Kidney (tissue), 14 donors: ENCODE measurements around the gene AFG3L2. TPM values are rescaled to one million over a fixed set of nuclear protein-coding genes. Genes with fewer than 3 reads are reported as not detected.
A peak's percentile ranks its signal among the peaks of the same experiment; 100 is the strongest.

Experiments used
- DNase-seq, 5 donors: peaks; one replicate each; pipeline ENCODE4 v3.0.0-alpha.2; 2013 to 2020
- FAIRE-seq: peaks from 2 replicates; lab custom pipeline; 2012; peaks lifted over from hg19 to GRCh38; lab: Jason Lieb, UNC
- H3K27ac ChIP-seq, 2 donors: one replicate each; pipeline ENCODE4 v1.7.0; 2013; ENCODE audit warnings: low read depth in 2 of 2, low read length in 2 of 2, inconsistent platforms in 1 of 2
- H3K27me3 ChIP-seq: one replicate; pipeline ENCODE4 v1.7.1; 2013; ENCODE audit warnings: low read length, inconsistent platforms; ENCODE audit not compliant: control insufficient read depth, insufficient read depth
- H3K36me3 ChIP-seq, 3 donors: one replicate each; pipeline versions ENCODE4 v1.7.0 to v1.7.1; 2013; ENCODE audit warnings: low read length in 3 of 3, control low read depth in 1 of 3, inconsistent platforms in 1 of 3; ENCODE audit not compliant: insufficient read depth in 3 of 3, control insufficient read depth in 2 of 3
- H3K4me1 ChIP-seq, 3 donors: one replicate each; pipeline versions ENCODE4 v1.7.0 to v1.7.1; 2013; ENCODE audit warnings: low read length in 3 of 3, inconsistent platforms in 1 of 3, low read depth in 1 of 3; ENCODE audit not compliant: control insufficient read depth in 2 of 3, insufficient read depth in 2 of 3
- H3K4me3 ChIP-seq, 3 donors: one replicate each; pipeline versions ENCODE4 v1.7.0 to v1.8.1; 2013; ENCODE audit warnings: low read length in 3 of 3, control low read depth in 1 of 3, inconsistent platforms in 1 of 3
- H3K9ac ChIP-seq, 3 donors: one replicate each; pipeline versions ENCODE4 v1.7.0 to v1.7.1; 2013; ENCODE audit warnings: low read length in 3 of 3, control low read depth in 1 of 3, inconsistent platforms in 1 of 3
- H3K9me3 ChIP-seq, 3 donors: one replicate each; pipeline versions ENCODE4 v1.7.0 to v1.7.1; 2013; ENCODE audit warnings: low read length in 3 of 3, control low read depth in 1 of 3, inconsistent platforms in 1 of 3; ENCODE audit not compliant: control insufficient read depth in 2 of 3, insufficient read depth in 1 of 3
- intact Hi-C: fragments of 100-400 bp; cut with DNase I; formaldehyde crosslinking; loops from one replicate; pipeline ENCODE4 v1.11.1; 2022
- polyA plus RNA-seq: library from polyadenylated mRNA; stranded (reverse); fragments of 350-450 nt; fragmentation: Illumina TruSeq; extraction: RNeasy Lipid Tissue Mini Kit (QIAGEN cat#74804); gene quantifications from one replicate; pipeline ENCODE4 v1.2.3, GENCODE V29; 2014; ENCODE audit warnings: low read depth, low replicate concordance; ENCODE audit not compliant: insufficient read depth
- total RNA-seq: library from RNA; stranded (reverse); fragmentation: NEBNext Ultra II Directional; extraction: Animal tissue kit (Norgen Biotek cat#: 25700); gene quantifications from one replicate; pipeline ENCODE4 v1.2.1, GENCODE V29; 2021
- TF ChIP-seq, protein P1 (sequence below): IDR thresholded peaks from 3 replicates; pipeline ENCODE4 v1.5.1; 2012; ENCODE audit warnings: mild to moderate bottlenecking, moderate library complexity, borderline replicate concordance; ENCODE audit not compliant: insufficient read depth; ENCODE audit errors: extremely low read depth
- donor health status: control.
- donor health status: control.
- donor health status: control.
- donor health status: control.
- donor health status: control.
- donor health status: DM: yes; HTN: yes; CAD: no.
- donor health status: Normal renal cell carcinoma (clear cell type).

Gene AFG3L2
- total and polyA plus RNA-seq, 2 donors from 2014 or later, result 55.9 to 62.7 TPM

DNA sequence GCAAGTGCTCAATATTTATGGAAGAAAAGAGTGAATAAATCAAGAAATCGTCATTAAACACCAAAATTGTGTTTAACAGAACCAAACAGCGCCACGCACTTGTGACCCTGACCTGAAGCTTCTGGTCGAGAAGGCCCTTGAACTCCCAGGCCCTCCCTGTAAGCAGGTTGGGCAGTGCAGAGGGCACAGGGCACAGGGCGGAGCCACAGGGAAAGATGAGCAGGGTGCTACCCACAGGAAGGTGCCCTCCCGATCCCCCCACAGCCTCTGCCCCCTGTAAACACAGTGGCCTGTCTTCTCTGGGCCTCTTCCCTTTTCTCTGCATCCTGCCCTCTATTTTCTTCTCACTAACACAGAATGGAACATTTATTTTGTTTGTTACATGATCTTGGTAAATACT lies 85.9 kb downstream of the AFG3L2 start:
- no peak overlapping the region for H3K9ac ChIP-seq
- TF ChIP-seq, protein P1, sequence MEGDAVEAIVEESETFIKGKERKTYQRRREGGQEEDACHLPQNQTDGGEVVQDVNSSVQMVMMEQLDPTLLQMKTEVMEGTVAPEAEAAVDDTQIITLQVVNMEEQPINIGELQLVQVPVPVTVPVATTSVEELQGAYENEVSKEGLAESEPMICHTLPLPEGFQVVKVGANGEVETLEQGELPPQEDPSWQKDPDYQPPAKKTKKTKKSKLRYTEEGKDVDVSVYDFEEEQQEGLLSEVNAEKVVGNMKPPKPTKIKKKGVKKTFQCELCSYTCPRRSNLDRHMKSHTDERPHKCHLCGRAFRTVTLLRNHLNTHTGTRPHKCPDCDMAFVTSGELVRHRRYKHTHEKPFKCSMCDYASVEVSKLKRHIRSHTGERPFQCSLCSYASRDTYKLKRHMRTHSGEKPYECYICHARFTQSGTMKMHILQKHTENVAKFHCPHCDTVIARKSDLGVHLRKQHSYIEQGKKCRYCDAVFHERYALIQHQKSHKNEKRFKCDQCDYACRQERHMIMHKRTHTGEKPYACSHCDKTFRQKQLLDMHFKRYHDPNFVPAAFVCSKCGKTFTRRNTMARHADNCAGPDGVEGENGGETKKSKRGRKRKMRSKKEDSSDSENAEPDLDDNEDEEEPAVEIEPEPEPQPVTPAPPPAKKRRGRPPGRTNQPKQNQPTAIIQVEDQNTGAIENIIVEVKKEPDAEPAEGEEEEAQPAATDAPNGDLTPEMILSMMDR, result no peak
- H3K4me1 ChIP-seq, result peaks cover 0 to 7% (median 7%) of the 10 kb centered on the region in 3 donors
- intact Hi-C loops, result no loop called here
- H3K36me3 ChIP-seq, result no peaks in the 10 kb centered on the region
- no peak overlapping the region for H3K4me3 ChIP-seq
- no peaks in the 10 kb centered on the region for H3K9me3 ChIP-seq
- no peak overlapping the region for H3K27ac ChIP-seq
- H3K27me3 ChIP-seq, result no peaks in the 10 kb centered on the region
- FAIRE-seq, result no peak
- peak in 1 of 5 donors; percentile 35 for DNase-seq

DNA sequence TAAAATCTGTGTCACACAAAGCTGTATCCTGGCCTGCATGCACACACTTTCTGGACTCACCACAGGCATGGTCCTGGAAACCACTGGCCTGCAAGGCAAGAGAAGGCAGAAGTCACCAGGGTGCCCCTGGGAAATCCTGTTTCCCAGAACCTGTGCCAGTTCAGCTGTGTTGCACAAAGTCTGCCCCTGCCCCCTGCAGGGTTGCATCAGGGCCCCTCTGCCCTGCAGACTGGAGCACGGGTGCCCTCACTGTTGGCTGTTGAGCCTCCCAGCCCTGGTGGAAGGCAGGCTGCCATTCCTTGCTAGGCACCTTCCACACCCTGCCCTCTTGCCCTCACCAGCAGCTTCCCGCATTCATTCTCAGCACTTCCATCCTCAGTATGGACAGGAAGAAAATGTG lies 86.9 kb downstream of the AFG3L2 start:
- intact Hi-C loops, result no loop called here
- no peaks in the 10 kb centered on the region for H3K9me3 ChIP-seq
- H3K27me3 ChIP-seq, result no peaks in the 10 kb centered on the region
- no peaks in the 10 kb centered on the region for H3K36me3 ChIP-seq
- no peak overlapping the region for H3K27ac ChIP-seq
- TF ChIP-seq, protein P1, result no peak
- no peak overlapping the region for H3K9ac ChIP-seq
- H3K4me3 ChIP-seq, result no peak overlapping the region
- DNase-seq, result peak in 1 of 5 donors; percentile 28
- FAIRE-seq, result no peak
- peaks cover 0 to 7% (median 7%) of the 10 kb centered on the region in 3 donors for H3K4me1 ChIP-seq

DNA sequence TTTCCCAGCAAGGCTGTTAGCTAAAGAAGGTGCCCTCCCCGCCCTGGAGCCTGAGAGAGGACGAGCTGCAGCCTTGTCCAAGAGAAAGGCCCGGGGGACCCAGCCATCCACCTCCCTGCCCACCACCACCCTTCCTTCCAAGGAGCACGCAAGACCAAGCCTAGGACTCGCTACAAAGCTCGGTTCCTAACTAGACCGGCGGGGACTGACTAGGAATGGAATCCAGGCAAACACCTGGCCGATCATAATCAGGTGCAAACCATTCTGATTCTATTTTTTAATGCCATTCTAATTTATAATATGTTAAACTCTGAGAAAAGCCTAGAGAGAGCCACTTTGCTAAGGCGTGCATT lies 88.6 kb downstream of the AFG3L2 start:
- no peaks in the 10 kb centered on the region for H3K27me3 ChIP-seq
- no peaks in the 10 kb centered on the region for H3K36me3 ChIP-seq
- H3K9me3 ChIP-seq, result no peaks in the 10 kb centered on the region
- peak overlapping the region; percentile 13 to 68 (median 26) for H3K4me3 ChIP-seq
- TF ChIP-seq, protein P1, result no peak
- DNase-seq (peak in 1 of 5 donors; percentile 23), FAIRE-seq (no peak)
- H3K27ac ChIP-seq, result no peak overlapping the region
- intact Hi-C loops, result no loop called here
- peaks cover 0 to 7% (median 7%) of the 10 kb centered on the region in 3 donors for H3K4me1 ChIP-seq
- H3K9ac ChIP-seq, result peak overlapping the region in 1 of 3 donors; percentile 61
